SK-N-MC (cell line): ENCODE results near the gene TIMM10B.

Experiments used
- DNase-seq: peaks from one replicate; pipeline ENCODE4 v3.0.0-alpha.2; 2011; ENCODE audit warnings: low read depth, low spot score
- H3K27ac ChIP-seq: fragments of 200-600 bp; sonication (generic); 2 replicates; pipeline ENCODE4 v1.5.1; 2016; ENCODE audit warnings: mixed run types
- H3K36me3 ChIP-seq: fragments of 200-600 bp; sonication (generic); 2 replicates; pipeline ENCODE4 v1.6.1; 2017; ENCODE audit warnings: antibody characterized with exemption, low read length, mixed read lengths; ENCODE audit not compliant: insufficient read depth
- H3K4me3 ChIP-seq: fragments of 200-600 bp; sonication (generic); 2 replicates; pipeline ENCODE4 v1.5.1; 2016
- H3K9ac ChIP-seq: fragments of 200-600 bp; sonication (generic); 2 replicates; pipeline ENCODE4 v1.8.0; 2017; ENCODE audit warnings: mixed run types, mixed read lengths; ENCODE audit not compliant: insufficient read length
- H3K9me3 ChIP-seq: fragments of 200-600 bp; sonication (generic); 2 replicates; pipeline ENCODE4 v1.6.1; 2017; ENCODE audit warnings: low read depth, mild to moderate bottlenecking, antibody characterized with exemption, low read length, moderate library complexity, mixed read lengths
- EZH2 ChIP-seq: fragments of 200-600 bp; sonication (generic); IDR thresholded peaks from one replicate; pipeline ENCODE4 v1.6.1; 2017; ENCODE audit warnings: antibody characterized with exemption
- FOXP2 ChIP-seq: optimal IDR thresholded peaks from 2 replicates; pipeline ENCODE3; 2011; ENCODE audit warnings: mild to moderate bottlenecking, moderate library complexity; ENCODE audit not compliant: insufficient read depth; ENCODE audit errors: extremely low read length, control extremely low read depth
- POLR2AphosphoS5 ChIP-seq: IDR thresholded peaks from 2 replicates; pipeline ENCODE4 v1.6.1; 2012; ENCODE audit warnings: mild to moderate bottlenecking, low read depth, low read length, borderline replicate concordance

TIMM10B gene

DNA sequence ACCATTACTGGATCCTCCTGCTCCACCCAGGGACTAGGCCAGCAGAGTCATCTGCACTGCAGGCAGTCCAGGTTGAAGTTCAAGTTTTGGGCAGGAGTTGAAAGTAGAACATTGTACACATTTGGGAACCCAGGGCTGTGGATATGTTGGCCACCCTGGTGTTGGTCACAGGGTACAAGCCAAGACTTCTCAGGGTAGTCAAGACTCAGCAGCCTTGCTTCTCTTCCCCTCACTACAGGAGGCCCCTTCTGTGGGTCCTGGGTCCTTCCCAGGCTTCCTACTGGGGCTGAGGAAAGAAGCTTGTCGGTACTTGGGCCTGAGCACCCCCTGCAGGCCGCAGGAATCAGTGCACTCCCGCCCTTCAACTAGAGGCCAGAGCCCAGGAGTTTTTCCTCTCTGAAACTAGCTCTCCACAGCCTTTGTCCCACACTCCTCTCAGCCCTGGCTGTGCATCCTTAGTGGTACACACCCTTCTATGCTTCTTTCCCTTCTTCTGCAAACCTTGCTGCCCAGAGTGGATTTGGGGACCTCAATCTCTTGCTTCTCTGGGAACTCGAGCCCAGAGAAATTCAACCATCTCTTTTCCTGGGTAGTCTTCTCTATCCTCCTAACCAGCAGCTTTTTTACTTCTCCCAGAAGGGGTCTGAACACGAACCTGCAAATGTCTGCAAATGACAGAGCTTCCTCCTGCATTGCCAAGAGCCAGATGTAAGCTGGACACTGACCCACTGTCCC, 37.9 kb upstream of the TIMM10B start:
- TF ChIP-seq FOXP2: no peak
- TF ChIP-seq POLR2AphosphoS5: no peak
- H3K9ac ChIP-seq: no peak overlapping the region
- no peaks in the 10 kb centered on the region for H3K9me3 ChIP-seq
- DNase-seq: no peak
- H3K4me3 ChIP-seq: no peak overlapping the region
- no peaks in the 10 kb centered on the region for H3K36me3 ChIP-seq
- no peak overlapping the region for H3K27ac ChIP-seq

DNA sequence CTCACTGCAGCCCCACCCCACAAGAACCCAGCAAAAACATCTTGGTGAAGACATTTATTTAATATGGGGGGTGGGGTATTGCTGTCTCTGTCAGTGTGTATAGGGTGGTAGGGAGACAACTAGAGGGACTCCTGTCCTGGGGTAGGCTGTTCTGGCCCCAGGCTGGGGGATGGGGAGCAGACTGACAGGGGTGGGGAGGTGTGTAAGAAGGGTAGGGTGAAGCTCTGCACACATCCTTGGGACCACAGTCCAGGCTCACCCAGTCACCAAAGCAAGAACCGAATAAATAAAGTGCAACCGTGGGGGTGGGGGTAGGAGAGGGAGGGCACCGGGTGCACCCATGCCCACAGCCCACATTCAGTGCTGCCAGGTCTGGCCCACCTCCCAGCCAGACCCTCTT, 32.7 kb upstream of the TIMM10B start:
- Histone ChIP-seq H3K36me3 (peaks cover 35% of the 10 kb centered on the region; the same call in 1 of the 2 replicates), H3K9ac (no peak overlapping the region), H3K4me3 (no peak overlapping the region), H3K9me3 (no peaks in the 10 kb centered on the region), H3K27ac (no peak overlapping the region)
- DNase-seq: no peak
- TF ChIP-seq FOXP2 (no peak), EZH2 (no peak), POLR2AphosphoS5 (no peak)

DNA sequence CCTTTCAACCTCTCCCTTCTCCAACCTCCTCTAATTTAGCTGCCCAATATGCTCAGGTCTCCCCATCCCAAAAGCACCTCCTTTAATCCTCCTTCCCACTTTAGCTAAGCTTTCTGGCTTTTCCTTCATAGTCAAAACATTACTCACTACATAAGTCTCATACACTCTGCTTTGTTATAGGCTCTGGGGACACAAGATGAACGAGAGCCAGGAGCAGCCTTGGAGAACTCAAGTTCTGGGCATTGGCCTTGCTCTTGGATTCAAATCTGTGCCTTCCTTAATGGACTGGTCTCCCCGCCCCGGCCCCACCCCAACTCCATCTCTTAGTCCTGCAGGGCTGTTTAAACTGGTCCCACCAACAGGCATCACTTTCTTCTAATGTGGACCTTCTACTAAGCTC, 29.1 kb upstream of the TIMM10B start:
- Histone ChIP-seq H3K36me3 (peaks cover 64% of the 10 kb centered on the region; the same call in 1 of the 2 replicates), H3K4me3 (no peak overlapping the region), H3K27ac (no peak overlapping the region), H3K9me3 (no peaks in the 10 kb centered on the region), H3K9ac (no peak overlapping the region)
- TF ChIP-seq FOXP2 (no peak), EZH2 (no peak), POLR2AphosphoS5 (no peak)
- DNase-seq: no peak

DNA sequence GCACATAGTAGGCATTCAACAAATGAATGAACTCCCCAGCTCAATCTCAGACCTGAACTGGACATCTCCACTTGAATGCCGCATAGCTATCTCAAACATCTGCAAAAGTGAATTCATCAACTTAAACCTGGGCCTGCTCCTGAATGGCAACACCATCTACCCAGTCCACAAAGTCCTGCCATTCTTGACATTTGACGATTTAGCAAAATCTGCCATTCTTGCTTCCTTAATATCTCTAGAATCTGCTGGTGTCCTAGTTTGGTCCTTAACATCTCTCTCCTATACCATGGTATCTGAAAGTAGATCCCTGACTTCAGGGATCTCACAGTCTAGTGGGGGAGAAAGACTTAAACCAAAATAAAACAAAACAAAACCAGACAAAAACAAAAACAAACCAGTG, 28.1 kb upstream of the TIMM10B start:
- Histone ChIP-seq H3K9ac (no peak overlapping the region), H3K4me3 (no peak overlapping the region), H3K9me3 (no peaks in the 10 kb centered on the region), H3K36me3 (peaks cover 69% of the 10 kb centered on the region; the same call in 1 of the 2 replicates), H3K27ac (no peak overlapping the region)
- no peak for TF ChIP-seq FOXP2
- no peak for TF ChIP-seq POLR2AphosphoS5
- no peak for TF ChIP-seq EZH2
- no peak for DNase-seq

DNA sequence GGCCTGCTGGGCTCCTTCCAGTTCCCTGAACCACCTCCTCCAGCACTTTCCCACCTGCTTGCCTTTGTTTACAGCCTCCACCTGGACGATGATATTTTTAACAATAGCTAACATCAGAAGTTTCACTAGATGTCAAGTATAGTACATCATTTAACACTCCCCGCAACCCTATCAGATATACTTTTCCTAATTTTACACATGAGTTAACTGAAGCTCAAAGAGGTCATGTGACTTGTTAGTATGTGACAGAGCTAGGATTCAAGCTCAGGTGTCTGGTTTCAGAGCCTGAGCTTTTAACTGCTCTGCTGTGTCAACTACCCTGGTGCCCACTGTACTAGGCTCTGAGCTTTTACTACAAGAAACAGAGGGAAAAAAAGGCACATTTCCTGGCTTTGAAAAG, 26.2 kb upstream of the TIMM10B start:
- Histone ChIP-seq H3K36me3 (peaks cover 59% of the 10 kb centered on the region; the same call in 1 of the 2 replicates), H3K27ac (no peak overlapping the region)
- no peak for TF ChIP-seq EZH2
- no peak for TF ChIP-seq FOXP2
- TF ChIP-seq POLR2AphosphoS5: no peak

DNA sequence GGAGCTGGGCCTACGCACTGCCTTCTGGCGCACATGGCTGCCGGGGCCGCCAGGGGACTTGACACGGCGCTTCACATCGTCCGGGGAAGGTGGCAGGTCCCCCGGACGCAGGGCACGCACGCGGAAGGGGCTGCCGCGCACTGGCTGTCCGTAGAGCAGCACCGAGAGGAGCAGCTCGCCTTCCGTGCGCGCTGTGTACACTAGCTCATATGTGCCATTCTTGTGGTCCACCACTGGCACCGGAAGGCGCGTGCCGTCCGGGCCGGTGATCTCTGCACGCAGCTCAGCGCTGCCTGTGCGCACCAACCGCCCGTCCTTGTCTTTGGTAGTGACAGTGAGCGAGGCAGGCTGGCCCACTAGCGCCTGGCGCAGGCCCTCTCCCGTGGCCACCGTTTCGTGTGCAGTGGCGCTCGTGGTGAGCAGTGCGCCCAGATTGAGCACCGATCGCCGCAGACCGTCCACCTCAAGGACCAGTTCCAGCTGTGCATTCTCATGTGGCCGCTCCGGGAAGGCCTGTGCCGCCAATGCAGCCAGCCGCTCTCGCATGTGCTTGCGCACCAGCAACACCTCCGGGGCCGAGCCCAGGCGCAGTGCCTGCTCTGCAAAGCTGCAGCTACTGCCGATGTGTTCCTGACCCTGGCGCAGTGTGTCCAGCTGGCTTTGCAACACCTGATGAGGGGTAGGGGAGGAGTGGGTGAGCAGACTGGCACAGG, 24.8 kb upstream of the TIMM10B start:
- no peaks in the 10 kb centered on the region for H3K9me3 ChIP-seq
- no peak overlapping the region for H3K4me3 ChIP-seq
- peaks cover 44% of the 10 kb centered on the region; the same call in 1 of the 2 replicates for H3K36me3 ChIP-seq
- no peak for DNase-seq
- no peak overlapping the region for H3K9ac ChIP-seq
- no peak for TF ChIP-seq POLR2AphosphoS5
- no peak for TF ChIP-seq EZH2
- TF ChIP-seq FOXP2: no peak
- no peak overlapping the region for H3K27ac ChIP-seq

More for the DNA sequence above, 26.2 kb upstream of the TIMM10B start:
- Histone ChIP-seq H3K4me3 (no peak overlapping the region), H3K9ac (no peak overlapping the region), H3K9me3 (no peaks in the 10 kb centered on the region)
- no peak for DNase-seq

DNA sequence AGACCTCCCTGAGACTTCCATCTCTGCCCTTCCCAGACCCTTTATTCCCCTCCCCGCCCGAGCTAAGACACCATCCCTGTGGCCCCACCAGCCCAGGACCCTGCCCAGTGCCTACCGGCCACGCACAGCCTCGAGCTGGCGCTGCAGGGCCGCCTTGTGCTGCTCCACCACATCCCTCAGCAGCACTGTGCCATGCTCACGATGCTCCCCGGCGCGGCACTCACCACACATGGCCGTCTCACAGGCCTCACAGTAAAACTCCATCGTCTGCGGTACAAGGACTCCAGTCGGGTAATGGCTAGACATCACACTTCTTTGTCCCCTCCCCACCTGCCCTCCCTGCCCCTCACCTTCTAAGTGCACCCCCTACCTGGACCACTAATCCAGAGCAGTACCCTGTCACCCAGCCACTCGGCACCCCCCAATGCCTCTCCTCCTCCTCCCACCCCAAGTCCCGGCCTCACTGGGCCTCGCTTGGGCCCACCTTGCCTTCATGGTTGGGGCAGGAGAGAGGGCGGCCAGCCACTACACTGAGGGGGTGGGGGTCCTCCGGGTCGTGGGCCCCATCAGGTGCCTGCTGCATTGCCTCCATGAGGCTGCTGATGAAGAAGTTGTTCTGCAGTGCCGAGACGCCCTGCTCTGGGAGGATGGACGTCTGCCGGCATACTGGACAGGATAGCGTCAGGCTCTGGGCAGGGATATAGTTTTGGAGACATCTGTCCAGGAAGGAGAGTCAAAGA, 23.6 kb upstream of the TIMM10B start:
- Histone ChIP-seq H3K4me3 (no peak overlapping the region), H3K36me3 (peaks cover 38% of the 10 kb centered on the region; the same call in 1 of the 2 replicates), H3K9me3 (no peaks in the 10 kb centered on the region), H3K27ac (no peak overlapping the region), H3K9ac (no peak overlapping the region)
- TF ChIP-seq FOXP2: no peak
- no peak for TF ChIP-seq POLR2AphosphoS5
- TF ChIP-seq EZH2: no peak
- no peak for DNase-seq

DNA sequence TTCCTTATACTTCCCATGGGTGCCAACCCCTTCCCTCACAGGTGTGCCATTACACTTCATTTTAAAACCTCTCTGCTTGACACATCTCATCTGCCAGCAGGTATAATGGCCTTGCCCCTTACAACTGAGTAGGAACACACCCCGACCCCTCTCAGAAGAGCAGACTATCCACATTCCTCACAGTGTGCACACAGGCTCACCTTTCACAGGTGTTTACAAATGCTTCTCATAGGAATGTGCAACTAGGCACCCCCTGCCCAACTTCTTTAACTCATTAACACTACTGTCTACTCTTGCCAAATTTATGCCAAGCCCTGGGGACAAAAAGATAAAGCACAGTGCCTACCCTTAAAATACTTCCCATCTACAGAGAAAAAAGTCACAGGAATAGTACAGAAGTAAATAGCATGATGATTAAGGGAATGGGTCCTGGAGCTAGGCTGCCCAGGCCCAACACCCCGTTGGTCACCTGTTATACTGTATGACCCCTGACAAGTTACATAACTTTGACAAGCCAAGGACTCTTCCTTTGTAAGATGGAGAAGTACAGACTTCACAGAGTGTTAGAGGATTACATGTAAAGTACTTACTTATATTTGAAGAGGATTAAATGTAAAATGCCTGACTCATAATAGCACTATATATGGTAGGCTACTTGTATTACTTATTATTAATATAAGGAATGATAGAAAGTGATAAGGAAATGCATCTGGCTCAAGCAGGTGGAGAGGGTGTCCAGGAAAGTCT, 22.8 kb upstream of the TIMM10B start:
- H3K4me3 ChIP-seq: no peak overlapping the region
- no peak overlapping the region for H3K27ac ChIP-seq
- peaks cover 41% of the 10 kb centered on the region; the same call in 1 of the 2 replicates for H3K36me3 ChIP-seq
- DNase-seq: no peak
- no peak for TF ChIP-seq EZH2
- TF ChIP-seq FOXP2: no peak
- no peak for TF ChIP-seq POLR2AphosphoS5
- H3K9ac ChIP-seq: no peak overlapping the region
- no peaks in the 10 kb centered on the region for H3K9me3 ChIP-seq

DNA sequence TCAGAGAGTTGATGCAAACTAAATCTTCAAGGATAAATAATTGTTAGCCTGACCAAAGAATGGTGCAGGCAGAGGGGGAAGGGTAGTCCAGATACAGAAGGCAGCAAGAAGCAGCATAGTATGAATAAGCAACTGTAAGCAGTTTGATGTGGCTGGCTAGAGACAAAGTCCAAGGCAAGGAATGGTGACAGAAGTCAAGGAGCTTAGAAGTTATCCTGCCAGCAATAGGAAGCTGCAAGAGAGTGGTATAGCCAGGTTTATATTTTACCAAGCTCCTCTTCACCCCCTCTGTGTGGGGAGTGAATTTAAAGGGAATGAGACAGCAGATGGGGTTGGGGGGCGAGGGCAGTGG, 22.2 kb upstream of the TIMM10B start:
- no peak overlapping the region for H3K9ac ChIP-seq
- H3K4me3 ChIP-seq: no peak overlapping the region
- TF ChIP-seq FOXP2: no peak
- no peak for TF ChIP-seq EZH2
- no peak for TF ChIP-seq POLR2AphosphoS5
- H3K36me3 ChIP-seq: peaks cover 45% of the 10 kb centered on the region; the same call in 1 of the 2 replicates
- DNase-seq: no peak
- no peak overlapping the region for H3K27ac ChIP-seq
- H3K9me3 ChIP-seq: no peaks in the 10 kb centered on the region
